A673 (cell line): ENCODE results near the gene CPEB1. TPM values are rescaled to one million over a fixed set of nuclear protein-coding genes. Genes with fewer than 3 reads are reported as not detected.
A peak's percentile ranks its signal among the peaks of the same experiment; 100 is the strongest.

ENCODE experiments used
- BruUV-seq: library from RNA; stranded (reverse); fragments of 400-500 nt; replicated peaks from 2 replicates; lab custom pipeline; 2021; lab: Mats Ljungman, UMichigan
- CTCF ChIA-PET: fragments of 300-600 bp; sonication (Branson Sonifier 250); formaldehyde crosslinking; loops from one replicate; lab custom pipeline; 2022; ENCODE audit warnings: antibody characterized with exemption; lab: Charles Lee
- POLR2A ChIA-PET: fragments of 300-600 bp; sonication (Branson Sonifier 250); formaldehyde crosslinking; loops from one replicate; lab custom pipeline; 2022; ENCODE audit warnings: antibody characterized with exemption; ENCODE audit not compliant: low non-redundant PET; lab: Charles Lee
- DNase-seq: peaks from one replicate; pipeline ENCODE4 v3.0.0-alpha.2; 2015; ENCODE audit warnings: low spot score
- H3K27ac ChIP-seq: fragments of 200-600 bp; sonication (generic); 2 replicates; pipeline ENCODE4 v1.5.1; 2016; ENCODE audit warnings: mixed run types, low read depth, mild to moderate bottlenecking, mixed read lengths, antibody characterized with exemption, low read length; ENCODE audit not compliant: poor library complexity, severe bottlenecking
- H3K27me3 ChIP-seq: fragments of 200-600 bp; sonication (generic); replicated peaks from 2 replicates; pipeline ENCODE4 v1.6.1; 2017; ENCODE audit warnings: mixed run types, low read depth, mild to moderate bottlenecking, mixed read lengths, antibody characterized with exemption, low read length; ENCODE audit not compliant: insufficient read depth, poor library complexity
- H3K36me3 ChIP-seq: fragments of 200-600 bp; sonication (generic); 2 replicates; pipeline ENCODE4 v1.6.1; 2016; ENCODE audit warnings: mixed run types, mild to moderate bottlenecking, mixed read lengths, antibody characterized with exemption, low read length; ENCODE audit not compliant: insufficient read depth, poor library complexity, severe bottlenecking
- H3K4me1 ChIP-seq: fragments of 200-600 bp; sonication (generic); 2 replicates; pipeline ENCODE4 v1.6.1; 2017; ENCODE audit warnings: mixed run types, mild to moderate bottlenecking, mixed read lengths, antibody characterized with exemption, low read length; ENCODE audit not compliant: insufficient read depth, poor library complexity, severe bottlenecking
- H3K4me3 ChIP-seq: fragments of 200-600 bp; sonication (generic); 2 replicates; pipeline ENCODE4 v1.5.1; 2016; ENCODE audit warnings: low read depth, mixed run types, mild to moderate bottlenecking, mixed read lengths, low read length; ENCODE audit not compliant: poor library complexity, severe bottlenecking
- H3K9me3 ChIP-seq: fragments of 200-600 bp; sonication (generic); 2 replicates; pipeline ENCODE4 v1.6.1; 2016; ENCODE audit warnings: mixed run types, low read depth, mild to moderate bottlenecking, mixed read lengths, antibody characterized with exemption, low read length; ENCODE audit not compliant: poor library complexity, severe bottlenecking
- EZH2 ChIP-seq: fragments of 200-600 bp; sonication (generic); IDR thresholded peaks from 2 replicates; pipeline ENCODE4 v1.6.1; 2017; ENCODE audit warnings: borderline replicate concordance, low read depth, mild to moderate bottlenecking, mixed read lengths, antibody characterized with exemption, low read length; ENCODE audit not compliant: poor library complexity, severe bottlenecking
- intact Hi-C: fragments of 100-400 bp; cut with micrococcal nuclease; formaldehyde crosslinking; loops from one replicate; pipeline ENCODE4 v1.10.0; 2022; ENCODE audit not compliant: unreplicated experiment
- total RNA-seq: library from RNA; stranded (reverse); gene quantifications from 2 replicates; pipeline ENCODE4 v1.2.3, GENCODE V29; 2021
- TF ChIP-seq, protein P1 (sequence below): fragments of 300-800, 200-600 bp; sonication (generic); conservative IDR thresholded peaks from 2 replicates; pipeline ENCODE4 v1.5.1; 2017; ENCODE audit warnings: low read depth, mild to moderate bottlenecking, antibody characterized with exemption, low read length, moderate library complexity, mixed read lengths

Gene CPEB1
- total RNA-seq, 1 experiment from 2014 or later: not detected

DNA sequence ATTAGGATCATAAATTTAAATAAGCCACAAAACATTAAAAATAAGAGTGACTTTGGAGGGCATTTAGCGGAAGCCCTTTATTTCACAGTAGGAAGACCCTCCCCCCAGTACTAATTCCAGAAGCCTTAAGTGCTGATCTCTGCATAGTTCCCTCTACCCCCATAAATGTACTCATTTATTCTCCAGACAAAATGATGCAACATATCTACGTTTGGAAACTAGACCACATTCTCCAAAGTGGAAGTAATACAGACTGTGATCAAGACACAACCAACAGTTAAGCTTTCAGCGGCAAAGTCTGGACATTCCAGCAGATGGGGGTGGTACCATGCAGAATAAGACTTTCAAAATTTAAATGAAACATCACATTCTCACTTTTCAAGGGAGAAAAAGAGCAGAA is 62.1 kb downstream of the CPEB1 start:
- Histone ChIP-seq H3K36me3 (no peaks in the 10 kb centered on the region), H3K9me3 (no peaks in the 10 kb centered on the region), H3K4me3 (no peak overlapping the region), H3K27me3 (peaks cover 74% of the 10 kb centered on the region), H3K27ac (no peak overlapping the region), H3K4me1 (no peaks in the 10 kb centered on the region)
- peak; percentile 25 for DNase-seq
- BruUV-seq: no TSS peak
- CTCF ChIA-PET: interaction anchor here (0.6 kb wide), 1 partner anchor 165 kb away, joined by 6 read pairs; no protein-coding TSS in a partner anchor
- intact Hi-C loops: no loop called here
- no peak for TF ChIP-seq EZH2
- TF ChIP-seq, protein P1, sequence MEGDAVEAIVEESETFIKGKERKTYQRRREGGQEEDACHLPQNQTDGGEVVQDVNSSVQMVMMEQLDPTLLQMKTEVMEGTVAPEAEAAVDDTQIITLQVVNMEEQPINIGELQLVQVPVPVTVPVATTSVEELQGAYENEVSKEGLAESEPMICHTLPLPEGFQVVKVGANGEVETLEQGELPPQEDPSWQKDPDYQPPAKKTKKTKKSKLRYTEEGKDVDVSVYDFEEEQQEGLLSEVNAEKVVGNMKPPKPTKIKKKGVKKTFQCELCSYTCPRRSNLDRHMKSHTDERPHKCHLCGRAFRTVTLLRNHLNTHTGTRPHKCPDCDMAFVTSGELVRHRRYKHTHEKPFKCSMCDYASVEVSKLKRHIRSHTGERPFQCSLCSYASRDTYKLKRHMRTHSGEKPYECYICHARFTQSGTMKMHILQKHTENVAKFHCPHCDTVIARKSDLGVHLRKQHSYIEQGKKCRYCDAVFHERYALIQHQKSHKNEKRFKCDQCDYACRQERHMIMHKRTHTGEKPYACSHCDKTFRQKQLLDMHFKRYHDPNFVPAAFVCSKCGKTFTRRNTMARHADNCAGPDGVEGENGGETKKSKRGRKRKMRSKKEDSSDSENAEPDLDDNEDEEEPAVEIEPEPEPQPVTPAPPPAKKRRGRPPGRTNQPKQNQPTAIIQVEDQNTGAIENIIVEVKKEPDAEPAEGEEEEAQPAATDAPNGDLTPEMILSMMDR: peak; percentile 31; the same call in 1 of the 2 replicates
- POLR2A ChIA-PET: interaction anchor here (0.7 kb wide), 1 partner anchor 346 kb away, joined by 4 read pairs; no protein-coding TSS in a partner anchor

DNA sequence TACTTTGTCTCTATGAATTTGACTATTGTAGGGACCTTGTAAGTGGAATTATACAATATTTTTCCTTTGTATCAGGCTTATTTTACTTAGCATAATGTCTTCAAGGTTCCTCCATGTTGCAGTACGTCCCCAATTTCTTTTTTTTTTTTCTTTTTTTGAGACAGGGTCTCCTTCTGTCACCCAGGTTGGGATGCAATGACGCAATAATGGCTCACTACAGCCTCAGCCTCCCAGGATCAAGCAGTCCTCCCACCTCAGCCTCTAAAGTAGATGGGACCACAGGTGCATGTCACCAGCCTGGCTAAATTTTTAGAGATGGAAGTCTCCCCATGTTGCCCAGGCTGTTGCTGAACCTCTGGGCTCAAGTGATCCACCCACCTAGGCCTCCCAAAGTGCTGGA is 66.5 kb downstream of the CPEB1 start:
- BruUV-seq: no TSS peak

DNA sequence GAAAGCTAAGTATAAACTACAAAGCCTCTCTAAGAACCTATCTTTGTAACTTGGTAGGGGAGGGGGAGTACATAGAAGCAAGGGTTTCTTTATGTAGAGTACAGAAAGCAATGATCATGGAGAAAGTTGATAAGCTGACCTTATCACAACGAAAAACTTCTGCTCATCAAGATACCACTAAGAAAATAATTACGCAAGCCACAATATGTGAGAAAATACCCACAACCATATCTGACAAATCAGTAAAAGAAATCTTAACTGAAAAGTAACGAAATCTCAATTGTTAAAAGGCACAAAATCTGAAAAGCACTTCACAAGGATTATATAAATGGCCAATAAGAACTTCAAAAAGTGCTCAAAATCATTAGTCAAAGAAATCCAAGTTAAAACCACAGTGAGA is 71.8 kb downstream of the CPEB1 start:
- CTCF ChIA-PET: no interaction called here
- no peaks in the 10 kb centered on the region for H3K36me3 ChIP-seq
- TF ChIP-seq, protein P1: no peak
- TF ChIP-seq EZH2: no peak
- intact Hi-C loops: no loop called here
- no peak overlapping the region for H3K27ac ChIP-seq
- no TSS peak for BruUV-seq
- H3K9me3 ChIP-seq: no peaks in the 10 kb centered on the region
- H3K4me3 ChIP-seq: no peak overlapping the region
- POLR2A ChIA-PET: no interaction called here
- H3K4me1 ChIP-seq: no peaks in the 10 kb centered on the region
- DNase-seq: no peak
- peaks cover 28% of the 10 kb centered on the region for H3K27me3 ChIP-seq

More for the DNA sequence above, 66.5 kb downstream of the CPEB1 start:
- CTCF ChIA-PET: no interaction called here
- H3K4me1 ChIP-seq: no peaks in the 10 kb centered on the region
- TF ChIP-seq, protein P1: no peak
- no peak for TF ChIP-seq EZH2
- no peak overlapping the region for H3K4me3 ChIP-seq
- H3K36me3 ChIP-seq: no peaks in the 10 kb centered on the region
- no peak overlapping the region for H3K27ac ChIP-seq
- no peaks in the 10 kb centered on the region for H3K9me3 ChIP-seq
- H3K27me3 ChIP-seq: peaks cover 45% of the 10 kb centered on the region
- no peak for DNase-seq
- POLR2A ChIA-PET: no interaction called here
- intact Hi-C loops: no loop called here
